ENCODE data around the gene LAGE3. TPM values are rescaled to one million over a fixed set of nuclear protein-coding genes. Genes with fewer than 3 reads are reported as not detected.

LAGE3 gene
- total and polyA plus RNA-seq, 10 of the 15 experiments (the other 5 are each of a cell fraction or from before 2014, with no cell fraction given): 5.3 to 63.7 (median 19.7) TPM

DNA sequence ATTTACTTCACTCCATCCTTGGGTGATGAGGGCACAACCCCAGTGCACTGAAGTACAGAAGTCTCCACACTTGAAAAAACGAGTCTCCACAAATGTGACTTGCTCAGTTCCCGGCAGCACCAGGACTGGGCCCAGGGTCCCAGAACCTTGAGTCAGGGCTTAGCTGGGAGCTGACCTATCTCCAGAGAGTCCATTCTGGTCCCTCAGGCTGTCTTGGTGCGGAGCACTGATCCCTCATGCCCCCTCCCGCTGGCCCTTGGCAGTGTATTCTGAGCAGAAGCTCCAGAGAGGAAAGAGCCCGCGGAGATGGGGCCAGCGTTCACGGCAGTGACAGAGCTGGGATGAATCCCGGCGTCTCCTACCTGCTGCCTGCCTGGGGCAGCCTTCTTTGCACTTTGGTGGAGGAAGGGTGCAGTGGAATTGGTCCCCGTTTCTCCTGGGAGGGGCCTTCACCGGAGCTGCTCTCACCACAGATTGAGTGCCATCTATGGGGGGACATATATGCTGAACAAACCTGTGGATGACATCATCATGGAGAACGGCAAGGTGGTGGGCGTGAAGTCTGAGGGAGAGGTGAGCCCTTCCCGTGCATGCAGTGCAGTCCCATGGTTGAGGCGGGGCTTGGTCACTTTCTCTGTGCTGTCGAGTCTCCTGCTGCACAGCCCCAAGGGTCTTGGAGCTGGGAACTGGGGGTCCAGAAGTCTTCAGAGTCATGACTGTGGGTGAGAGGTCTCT, 38.3 kb downstream of the LAGE3 start:
- ChIA-PET POLR2A (interaction anchor here (0.6 kb wide), 1 partner anchor 17 kb away, joined by 3 read pairs; no protein-coding TSS in a partner anchor), SMC1A (ENCODE audit: uncharacterized antibody, unreplicated experiment) (interaction anchor here (0.9 kb wide), 1 partner anchor 36 kb away, joined by 3 read pairs; no protein-coding TSS in a partner anchor), CTCF (no interaction called here), RAD21 (ENCODE audit: unreplicated experiment) (no interaction called here)
- ATAC-seq (no peak), DNase-seq (ENCODE audit: low read depth, low spot score) (no peak), FAIRE-seq (no peak)
- Histone ChIP-seq H3K4me1 (ENCODE audit: control insufficient read depth, insufficient read depth, low read length) (0 out of 2 replicates have a peak, but pooled peaks cover 3% of the 10 kb centered on the region), H3K9me3 (replicated peaks; ENCODE audit: control insufficient read depth, insufficient read depth, low read length) (no peaks in the 10 kb centered on the region), H3K27me3 (replicated peaks in 1 of 2; ENCODE audit: control insufficient read depth in 2 of 2, insufficient read depth in 2 of 2, low read length in 1 of 2) (no peaks in the 10 kb centered on the region), H3K36me3 (ENCODE audit: control insufficient read depth in 2 of 2, insufficient read depth in 2 of 2, low read length in 1 of 2) (peaks cover 0 to 5% of the 10 kb centered on the region in 2 experiments; a peak in 1 of 4 replicates), H4K20me1 (ENCODE audit: control insufficient read depth, insufficient read depth) (no peaks in the 10 kb centered on the region), H2AFZ (ENCODE audit: control insufficient read depth, low read depth, low read length) (no peak overlapping the region), H3K79me2 (ENCODE audit: control insufficient read depth, insufficient read depth, low read length) (peaks cover 28% of the 10 kb centered on the region), H3K4me2 (ENCODE audit: control insufficient read depth, insufficient read depth) (no peak overlapping the region), H3K4me3 (no peak overlapping the region), H3K27ac (ENCODE audit: control insufficient read depth, insufficient read depth) (no peak overlapping the region), H3K9ac (ENCODE audit: control insufficient read depth, insufficient read depth, low read length) (no peak overlapping the region)
- 64% methylated on average over 17 of the region's 17 CpGs for WGBS (ENCODE audit: insufficient coverage, insufficient replicate concordance, low lambda C conversion rate, missing lambda C conversion rate)
- intact Hi-C loops (cut with micrococcal nuclease; ENCODE audit: unreplicated experiment): no loop called here
- BruUV-seq (replicated peaks): no TSS peak
- in situ Hi-C loops (cut with MboI): no loop called here
- TF ChIP-seq NR2C1 (IDR thresholded peaks at IDR 0.05) (no peak), MEF2B (IDR thresholded peaks at IDR 0.05; ENCODE audit: partially characterized antibody, poor library complexity, severe bottlenecking) (no peak), SIX5 (IDR thresholded peaks at IDR 0.05; ENCODE audit: low read depth, low read length, severe bottlenecking) (no peak), PAX8 (IDR thresholded peaks at IDR 0.05) (no peak)
- TF ChIP-seq, protein P1, sequence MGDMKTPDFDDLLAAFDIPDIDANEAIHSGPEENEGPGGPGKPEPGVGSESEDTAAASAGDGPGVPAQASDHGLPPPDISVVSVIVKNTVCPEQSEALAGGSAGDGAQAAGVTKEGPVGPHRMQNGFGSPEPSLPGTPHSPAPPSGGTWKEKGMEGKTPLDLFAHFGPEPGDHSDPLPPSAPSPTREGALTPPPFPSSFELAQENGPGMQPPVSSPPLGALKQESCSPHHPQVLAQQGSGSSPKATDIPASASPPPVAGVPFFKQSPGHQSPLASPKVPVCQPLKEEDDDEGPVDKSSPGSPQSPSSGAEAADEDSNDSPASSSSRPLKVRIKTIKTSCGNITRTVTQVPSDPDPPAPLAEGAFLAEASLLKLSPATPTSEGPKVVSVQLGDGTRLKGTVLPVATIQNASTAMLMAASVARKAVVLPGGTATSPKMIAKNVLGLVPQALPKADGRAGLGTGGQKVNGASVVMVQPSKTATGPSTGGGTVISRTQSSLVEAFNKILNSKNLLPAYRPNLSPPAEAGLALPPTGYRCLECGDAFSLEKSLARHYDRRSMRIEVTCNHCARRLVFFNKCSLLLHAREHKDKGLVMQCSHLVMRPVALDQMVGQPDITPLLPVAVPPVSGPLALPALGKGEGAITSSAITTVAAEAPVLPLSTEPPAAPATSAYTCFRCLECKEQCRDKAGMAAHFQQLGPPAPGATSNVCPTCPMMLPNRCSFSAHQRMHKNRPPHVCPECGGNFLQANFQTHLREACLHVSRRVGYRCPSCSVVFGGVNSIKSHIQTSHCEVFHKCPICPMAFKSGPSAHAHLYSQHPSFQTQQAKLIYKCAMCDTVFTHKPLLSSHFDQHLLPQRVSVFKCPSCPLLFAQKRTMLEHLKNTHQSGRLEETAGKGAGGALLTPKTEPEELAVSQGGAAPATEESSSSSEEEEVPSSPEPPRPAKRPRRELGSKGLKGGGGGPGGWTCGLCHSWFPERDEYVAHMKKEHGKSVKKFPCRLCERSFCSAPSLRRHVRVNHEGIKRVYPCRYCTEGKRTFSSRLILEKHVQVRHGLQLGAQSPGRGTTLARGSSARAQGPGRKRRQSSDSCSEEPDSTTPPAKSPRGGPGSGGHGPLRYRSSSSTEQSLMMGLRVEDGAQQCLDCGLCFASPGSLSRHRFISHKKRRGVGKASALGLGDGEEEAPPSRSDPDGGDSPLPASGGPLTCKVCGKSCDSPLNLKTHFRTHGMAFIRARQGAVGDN (IDR thresholded peaks at IDR 0.05): no peak
- TF ChIP-seq, protein P2, sequence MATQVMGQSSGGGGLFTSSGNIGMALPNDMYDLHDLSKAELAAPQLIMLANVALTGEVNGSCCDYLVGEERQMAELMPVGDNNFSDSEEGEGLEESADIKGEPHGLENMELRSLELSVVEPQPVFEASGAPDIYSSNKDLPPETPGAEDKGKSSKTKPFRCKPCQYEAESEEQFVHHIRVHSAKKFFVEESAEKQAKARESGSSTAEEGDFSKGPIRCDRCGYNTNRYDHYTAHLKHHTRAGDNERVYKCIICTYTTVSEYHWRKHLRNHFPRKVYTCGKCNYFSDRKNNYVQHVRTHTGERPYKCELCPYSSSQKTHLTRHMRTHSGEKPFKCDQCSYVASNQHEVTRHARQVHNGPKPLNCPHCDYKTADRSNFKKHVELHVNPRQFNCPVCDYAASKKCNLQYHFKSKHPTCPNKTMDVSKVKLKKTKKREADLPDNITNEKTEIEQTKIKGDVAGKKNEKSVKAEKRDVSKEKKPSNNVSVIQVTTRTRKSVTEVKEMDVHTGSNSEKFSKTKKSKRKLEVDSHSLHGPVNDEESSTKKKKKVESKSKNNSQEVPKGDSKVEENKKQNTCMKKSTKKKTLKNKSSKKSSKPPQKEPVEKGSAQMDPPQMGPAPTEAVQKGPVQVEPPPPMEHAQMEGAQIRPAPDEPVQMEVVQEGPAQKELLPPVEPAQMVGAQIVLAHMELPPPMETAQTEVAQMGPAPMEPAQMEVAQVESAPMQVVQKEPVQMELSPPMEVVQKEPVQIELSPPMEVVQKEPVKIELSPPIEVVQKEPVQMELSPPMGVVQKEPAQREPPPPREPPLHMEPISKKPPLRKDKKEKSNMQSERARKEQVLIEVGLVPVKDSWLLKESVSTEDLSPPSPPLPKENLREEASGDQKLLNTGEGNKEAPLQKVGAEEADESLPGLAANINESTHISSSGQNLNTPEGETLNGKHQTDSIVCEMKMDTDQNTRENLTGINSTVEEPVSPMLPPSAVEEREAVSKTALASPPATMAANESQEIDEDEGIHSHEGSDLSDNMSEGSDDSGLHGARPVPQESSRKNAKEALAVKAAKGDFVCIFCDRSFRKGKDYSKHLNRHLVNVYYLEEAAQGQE (IDR thresholded peaks at IDR 0.05; ENCODE audit: low read depth, low read length): no peak
- TF ChIP-seq, protein P3, sequence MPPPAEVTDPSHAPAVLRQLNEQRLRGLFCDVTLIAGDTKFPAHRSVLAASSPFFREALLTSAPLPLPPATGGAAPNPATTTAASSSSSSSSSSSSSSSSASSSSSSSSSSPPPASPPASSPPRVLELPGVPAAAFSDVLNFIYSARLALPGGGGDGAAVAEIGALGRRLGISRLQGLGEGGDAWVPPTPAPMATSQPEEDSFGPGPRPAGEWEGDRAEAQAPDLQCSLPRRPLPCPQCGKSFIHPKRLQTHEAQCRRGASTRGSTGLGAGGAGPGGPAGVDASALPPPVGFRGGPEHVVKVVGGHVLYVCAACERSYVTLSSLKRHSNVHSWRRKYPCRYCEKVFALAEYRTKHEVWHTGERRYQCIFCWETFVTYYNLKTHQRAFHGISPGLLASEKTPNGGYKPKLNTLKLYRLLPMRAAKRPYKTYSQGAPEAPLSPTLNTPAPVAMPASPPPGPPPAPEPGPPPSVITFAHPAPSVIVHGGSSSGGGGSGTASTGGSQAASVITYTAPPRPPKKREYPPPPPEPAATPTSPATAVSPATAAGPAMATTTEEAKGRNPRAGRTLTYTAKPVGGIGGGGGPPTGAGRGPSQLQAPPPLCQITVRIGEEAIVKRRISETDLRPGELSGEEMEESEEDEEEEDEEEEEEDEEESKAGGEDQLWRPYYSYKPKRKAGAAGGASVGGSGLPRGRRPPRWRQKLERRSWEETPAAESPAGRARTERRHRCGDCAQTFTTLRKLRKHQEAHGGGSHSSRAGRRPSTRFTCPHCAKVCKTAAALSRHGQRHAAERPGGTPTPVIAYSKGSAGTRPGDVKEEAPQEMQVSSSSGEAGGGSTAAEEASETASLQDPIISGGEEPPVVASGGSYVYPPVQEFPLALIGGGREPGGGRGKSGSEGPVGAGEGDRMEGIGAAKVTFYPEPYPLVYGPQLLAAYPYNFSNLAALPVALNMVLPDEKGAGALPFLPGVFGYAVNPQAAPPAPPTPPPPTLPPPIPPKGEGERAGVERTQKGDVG (CRISPR knock-in tag; IDR thresholded peaks at IDR 0.05): no peak
- TF ChIP-seq, protein P4, sequence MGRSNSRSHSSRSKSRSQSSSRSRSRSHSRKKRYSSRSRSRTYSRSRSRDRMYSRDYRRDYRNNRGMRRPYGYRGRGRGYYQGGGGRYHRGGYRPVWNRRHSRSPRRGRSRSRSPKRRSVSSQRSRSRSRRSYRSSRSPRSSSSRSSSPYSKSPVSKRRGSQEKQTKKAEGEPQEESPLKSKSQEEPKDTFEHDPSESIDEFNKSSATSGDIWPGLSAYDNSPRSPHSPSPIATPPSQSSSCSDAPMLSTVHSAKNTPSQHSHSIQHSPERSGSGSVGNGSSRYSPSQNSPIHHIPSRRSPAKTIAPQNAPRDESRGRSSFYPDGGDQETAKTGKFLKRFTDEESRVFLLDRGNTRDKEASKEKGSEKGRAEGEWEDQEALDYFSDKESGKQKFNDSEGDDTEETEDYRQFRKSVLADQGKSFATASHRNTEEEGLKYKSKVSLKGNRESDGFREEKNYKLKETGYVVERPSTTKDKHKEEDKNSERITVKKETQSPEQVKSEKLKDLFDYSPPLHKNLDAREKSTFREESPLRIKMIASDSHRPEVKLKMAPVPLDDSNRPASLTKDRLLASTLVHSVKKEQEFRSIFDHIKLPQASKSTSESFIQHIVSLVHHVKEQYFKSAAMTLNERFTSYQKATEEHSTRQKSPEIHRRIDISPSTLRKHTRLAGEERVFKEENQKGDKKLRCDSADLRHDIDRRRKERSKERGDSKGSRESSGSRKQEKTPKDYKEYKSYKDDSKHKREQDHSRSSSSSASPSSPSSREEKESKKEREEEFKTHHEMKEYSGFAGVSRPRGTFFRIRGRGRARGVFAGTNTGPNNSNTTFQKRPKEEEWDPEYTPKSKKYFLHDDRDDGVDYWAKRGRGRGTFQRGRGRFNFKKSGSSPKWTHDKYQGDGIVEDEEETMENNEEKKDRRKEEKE (IDR thresholded peaks at IDR 0.05): no peak

Data from GM12878 (cell line).